ENCODE data around the gene ANKRD6.

- TF ChIP-seq CTCF (IDR thresholded peaks at IDR 0.05; ENCODE audit: poor library complexity) (no peak), EZH2 (IDR thresholded peaks at IDR 0.05; ENCODE audit: borderline replicate concordance) (no peak), EZH2phosphoT487 (IDR thresholded peaks at IDR 0.05; ENCODE audit: low read depth, severe bottlenecking, unreplicated experiment) (no peak)
These were observed 186.6 kb downstream of the ANKRD6 start for GRCh38 chr6:89619567-89619966.
